ENCODE measurements around the gene STX2. TPM values are rescaled to one million over a fixed set of nuclear protein-coding genes. Genes with fewer than 3 reads are reported as not detected.
A peak's percentile ranks its signal among the peaks of the same experiment; 100 is the strongest.
"Not testable (repeated sequence)": the region's sequence is repeated elsewhere in the genome, so short reads cannot be mapped to it uniquely, and the experiment has no call there.

Gene STX2
- total and polyA plus RNA-seq, 2 donors from 2014 or later, result 10.1 to 20.4 TPM

DNA sequence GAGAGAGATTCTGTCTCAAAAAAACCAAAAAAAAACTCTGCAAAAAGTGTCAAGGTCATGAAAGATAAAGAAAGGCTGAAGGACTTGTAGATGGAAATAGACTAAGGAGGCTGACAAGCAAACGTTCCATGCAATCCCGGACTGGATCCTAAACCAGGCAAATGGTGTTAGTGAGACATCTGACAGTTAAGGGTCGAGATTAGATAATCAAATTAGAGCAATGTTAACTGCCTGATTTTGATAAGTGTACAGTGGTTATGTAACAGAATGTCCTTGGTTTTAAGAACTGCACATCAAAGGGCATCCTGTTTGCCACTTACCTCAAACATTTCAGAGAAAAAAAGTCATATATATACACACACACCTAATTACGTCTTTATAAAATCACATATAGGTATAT lies 29.4 kb upstream of the STX2 start:
- DNase-seq (no peak), FAIRE-seq (no peak)
- H3K4me1 ChIP-seq (ENCODE audit: control insufficient read depth in 2 of 3, insufficient read depth in 2 of 3, low read depth in 1 of 3, low read length in 3 of 3), result peaks cover 0 to 9% (median 8%) of the 10 kb centered on the region in 3 donors
- TF ChIP-seq, protein P1, sequence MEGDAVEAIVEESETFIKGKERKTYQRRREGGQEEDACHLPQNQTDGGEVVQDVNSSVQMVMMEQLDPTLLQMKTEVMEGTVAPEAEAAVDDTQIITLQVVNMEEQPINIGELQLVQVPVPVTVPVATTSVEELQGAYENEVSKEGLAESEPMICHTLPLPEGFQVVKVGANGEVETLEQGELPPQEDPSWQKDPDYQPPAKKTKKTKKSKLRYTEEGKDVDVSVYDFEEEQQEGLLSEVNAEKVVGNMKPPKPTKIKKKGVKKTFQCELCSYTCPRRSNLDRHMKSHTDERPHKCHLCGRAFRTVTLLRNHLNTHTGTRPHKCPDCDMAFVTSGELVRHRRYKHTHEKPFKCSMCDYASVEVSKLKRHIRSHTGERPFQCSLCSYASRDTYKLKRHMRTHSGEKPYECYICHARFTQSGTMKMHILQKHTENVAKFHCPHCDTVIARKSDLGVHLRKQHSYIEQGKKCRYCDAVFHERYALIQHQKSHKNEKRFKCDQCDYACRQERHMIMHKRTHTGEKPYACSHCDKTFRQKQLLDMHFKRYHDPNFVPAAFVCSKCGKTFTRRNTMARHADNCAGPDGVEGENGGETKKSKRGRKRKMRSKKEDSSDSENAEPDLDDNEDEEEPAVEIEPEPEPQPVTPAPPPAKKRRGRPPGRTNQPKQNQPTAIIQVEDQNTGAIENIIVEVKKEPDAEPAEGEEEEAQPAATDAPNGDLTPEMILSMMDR (IDR thresholded peaks at IDR 0.05; ENCODE audit: borderline replicate concordance, extremely low read depth, insufficient read depth), result no peak
- intact Hi-C loops (cut with DNase I), result no loop called here
- no peaks in the 10 kb centered on the region for H3K9me3 ChIP-seq (ENCODE audit: control insufficient read depth in 2 of 3, insufficient read depth in 1 of 3, low read length in 3 of 3)
- H3K4me3 ChIP-seq (ENCODE audit: low read length in 3 of 3), result no peak overlapping the region
- H3K36me3 ChIP-seq (ENCODE audit: control insufficient read depth in 2 of 3, insufficient read depth in 3 of 3, low read length in 3 of 3), result peaks cover 0 to 3% (median 3%) of the 10 kb centered on the region in 3 donors
- H3K27ac ChIP-seq (ENCODE audit: low read depth in 2 of 2, low read length in 2 of 2), result no peak overlapping the region
- no peak overlapping the region for H3K9ac ChIP-seq (ENCODE audit: low read length in 3 of 3)
- no peaks in the 10 kb centered on the region for H3K27me3 ChIP-seq (ENCODE audit: control insufficient read depth, insufficient read depth, low read length)

DNA sequence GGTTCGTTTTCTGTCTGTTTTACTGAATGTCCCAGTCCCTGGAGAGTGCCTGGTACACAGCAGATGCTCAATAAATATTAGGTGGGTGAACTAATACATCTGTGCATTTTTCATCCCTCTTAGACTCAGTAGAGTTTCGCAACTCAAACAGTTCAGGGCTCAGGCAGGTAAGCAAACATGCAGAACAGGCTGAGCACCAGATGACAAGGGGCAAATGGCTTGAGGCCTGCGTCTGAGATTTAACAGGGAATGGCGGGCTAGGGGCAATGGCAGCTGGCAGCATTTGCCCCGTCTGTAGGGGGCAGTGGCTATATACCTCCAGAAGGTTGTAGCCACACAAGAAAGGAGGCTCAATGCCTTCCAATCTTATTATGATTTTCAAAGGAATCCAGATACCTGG lies 24.2 kb upstream of the STX2 start:
- H3K9ac ChIP-seq (ENCODE audit: low read length in 3 of 3), result no peak overlapping the region

DNA sequence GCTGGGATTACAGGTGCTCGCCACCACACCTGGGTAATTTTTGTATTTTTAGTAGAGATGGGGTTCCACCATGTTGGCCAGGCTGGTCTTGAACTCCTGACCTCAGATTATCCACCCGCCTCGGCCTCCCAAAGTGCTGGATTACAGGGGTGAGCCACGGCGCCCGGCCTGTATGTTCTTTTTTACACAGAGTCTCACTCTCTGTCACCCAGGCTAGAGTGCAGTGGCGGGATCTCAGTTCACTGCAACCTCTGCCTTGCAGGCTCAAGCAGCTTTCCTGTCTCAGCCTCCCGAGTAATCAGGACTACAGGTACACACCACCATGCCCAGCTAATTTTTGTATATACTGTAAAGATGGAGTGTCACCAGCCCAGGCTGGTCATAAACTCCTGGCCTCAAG lies 23.7 kb upstream of the STX2 start:
- H3K9ac ChIP-seq (ENCODE audit: low read length in 3 of 3); H3K4me1 ChIP-seq (ENCODE audit: control insufficient read depth in 2 of 3, insufficient read depth in 2 of 3, low read depth in 1 of 3, low read length in 3 of 3); H3K27ac ChIP-seq (ENCODE audit: low read depth in 2 of 2, low read length in 2 of 2); H3K4me3 ChIP-seq (ENCODE audit: low read length in 3 of 3); H3K27me3 ChIP-seq (ENCODE audit: control insufficient read depth, insufficient read depth, low read length); H3K9me3 ChIP-seq (ENCODE audit: control insufficient read depth in 2 of 3, insufficient read depth in 1 of 3, low read length in 3 of 3); H3K36me3 ChIP-seq (ENCODE audit: control insufficient read depth in 2 of 3, insufficient read depth in 3 of 3, low read length in 3 of 3); FAIRE-seq; intact Hi-C loops (cut with DNase I): not testable (repeated sequence)
- DNase-seq, result peak in 1 of 5 donors; percentile 27

More for the DNA sequence above, 24.2 kb upstream of the STX2 start:
- Histone ChIP-seq H3K27ac (ENCODE audit: low read depth in 2 of 2, low read length in 2 of 2) (no peak overlapping the region), H3K9me3 (ENCODE audit: control insufficient read depth in 2 of 3, insufficient read depth in 1 of 3, low read length in 3 of 3) (no peaks in the 10 kb centered on the region), H3K4me3 (ENCODE audit: low read length in 3 of 3) (no peak overlapping the region), H3K4me1 (ENCODE audit: control insufficient read depth in 2 of 3, insufficient read depth in 2 of 3, low read depth in 1 of 3, low read length in 3 of 3) (no peaks in the 10 kb centered on the region), H3K27me3 (ENCODE audit: control insufficient read depth, insufficient read depth, low read length) (no peaks in the 10 kb centered on the region), H3K36me3 (ENCODE audit: control insufficient read depth in 2 of 3, insufficient read depth in 3 of 3, low read length in 3 of 3) (no peaks in the 10 kb centered on the region)
- peak in 1 of 5 donors; percentile 27 for DNase-seq
- intact Hi-C loops (cut with DNase I), result no loop called here
- TF ChIP-seq, protein P1 (IDR thresholded peaks at IDR 0.05; ENCODE audit: borderline replicate concordance, extremely low read depth, insufficient read depth), result no peak
- FAIRE-seq, result no peak

DNA sequence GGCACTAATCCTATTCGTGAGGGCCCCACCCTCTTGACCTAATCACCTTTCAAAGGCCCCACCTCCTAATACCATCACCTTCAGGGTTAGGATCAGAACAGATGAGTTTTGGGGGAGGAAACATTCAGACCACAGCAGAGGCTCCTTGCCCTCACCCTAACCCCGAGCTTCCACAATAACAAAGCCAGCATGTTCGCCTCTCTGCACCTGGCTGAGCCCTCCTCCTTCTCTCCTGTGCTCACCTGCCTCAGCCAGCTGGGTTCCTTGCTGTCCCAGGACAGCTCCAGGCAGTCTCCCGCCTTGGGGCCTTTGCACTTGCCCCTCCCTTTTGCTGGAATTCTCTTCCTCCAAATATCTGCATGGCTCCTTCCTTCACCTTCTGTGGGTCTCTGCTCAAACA lies 23.1 kb upstream of the STX2 start:
- TF ChIP-seq, protein P1 (IDR thresholded peaks at IDR 0.05; ENCODE audit: borderline replicate concordance, extremely low read depth, insufficient read depth), result no peak
- Histone ChIP-seq H3K4me1 (ENCODE audit: control insufficient read depth in 2 of 3, insufficient read depth in 2 of 3, low read depth in 1 of 3, low read length in 3 of 3) (no peaks in the 10 kb centered on the region), H3K36me3 (ENCODE audit: control insufficient read depth in 2 of 3, insufficient read depth in 3 of 3, low read length in 3 of 3) (no peaks in the 10 kb centered on the region), H3K27me3 (ENCODE audit: control insufficient read depth, insufficient read depth, low read length) (no peaks in the 10 kb centered on the region), H3K4me3 (ENCODE audit: low read length in 3 of 3) (no peak overlapping the region), H3K9ac (ENCODE audit: low read length in 3 of 3) (no peak overlapping the region), H3K9me3 (ENCODE audit: control insufficient read depth in 2 of 3, insufficient read depth in 1 of 3, low read length in 3 of 3) (peaks cover 0 to 5% (median 0%) of the 10 kb centered on the region in 3 donors), H3K27ac (ENCODE audit: low read depth in 2 of 2, low read length in 2 of 2) (no peak overlapping the region)
- FAIRE-seq, result no peak
- DNase-seq, result peak in 1 of 5 donors; percentile 17
- intact Hi-C loops (cut with DNase I), result no loop called here
